CD4-positive, alpha-beta T cell treated with Interleukin-10 for 1 hour (primary cell): ENCODE measurements around the gene TF.

ENCODE experiments used
- DNase-seq: peaks from one replicate; pipeline ENCODE4 v3.0.0-alpha.2; 2020

The TF gene

GRCh38 chr3:133820889-133821675 lies 74.9 kb downstream of the TF start:
- no peak for DNase-seq

GRCh38 chr3:133821767-133822638 lies 75.8 kb downstream of the TF start:
- no peak for DNase-seq

GRCh38 chr3:133824961-133825485 lies 78.8 kb downstream of the TF start:
- DNase-seq = no peak

DNA sequence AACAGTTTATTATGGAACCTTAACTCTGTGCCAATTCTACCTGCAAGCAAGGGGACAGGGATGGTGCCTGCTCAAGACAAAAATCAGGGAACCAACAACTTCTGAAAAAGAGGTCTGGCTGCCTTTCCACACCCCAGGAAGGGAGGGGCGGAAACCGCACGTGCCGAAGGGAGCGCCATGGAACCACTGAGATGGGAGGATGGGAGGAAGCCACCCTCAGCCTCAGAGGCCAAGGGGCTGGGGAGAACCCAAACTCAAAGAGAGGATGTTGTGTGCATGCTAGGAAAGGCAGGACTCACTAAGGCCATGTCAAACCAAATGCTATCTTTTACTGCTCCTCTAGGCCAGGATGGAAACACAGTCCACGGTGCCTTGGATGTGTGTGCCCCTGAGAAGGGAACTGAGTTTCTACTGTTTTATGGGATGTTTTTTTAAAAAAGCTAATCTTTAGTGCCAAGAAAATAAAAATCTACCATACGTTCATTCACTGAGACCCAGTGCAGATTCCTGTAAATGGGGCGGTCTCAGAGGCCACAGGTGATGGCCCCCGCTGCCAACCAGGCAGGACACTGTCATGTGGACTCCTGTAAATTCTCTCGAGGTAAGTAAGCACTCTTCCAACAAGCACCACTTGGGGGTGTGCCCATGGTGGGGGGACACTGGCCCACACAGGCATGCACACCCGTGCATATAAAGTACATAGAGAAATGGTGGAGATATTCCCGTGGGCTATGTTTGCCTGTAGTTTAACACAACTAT lies 80.0 kb downstream of the TF start:
- no peak for DNase-seq

GRCh38 chr3:133827136-133827535 lies 80.9 kb downstream of the TF start:
- DNase-seq = no peak

DNA sequence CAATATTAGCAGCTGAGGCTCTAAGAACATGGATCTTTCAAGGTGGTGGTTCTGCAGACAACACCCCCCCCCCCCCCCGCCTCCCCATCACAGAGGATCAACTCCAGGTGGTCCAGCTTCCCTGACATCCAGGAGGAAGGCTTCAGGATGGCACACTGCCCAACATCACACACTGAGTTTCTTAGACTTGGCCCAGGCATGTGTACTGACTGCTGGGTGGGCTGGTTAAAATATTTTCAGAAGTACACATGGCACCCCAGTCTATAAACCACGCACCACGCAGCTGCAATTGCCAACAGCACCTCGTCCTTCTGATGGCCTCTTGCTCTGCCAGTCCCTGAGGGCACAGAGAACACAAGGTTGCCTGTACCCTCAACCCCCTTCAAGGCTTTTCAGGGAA lies 81.5 kb downstream of the TF start:
- DNase-seq = no peak

DNA sequence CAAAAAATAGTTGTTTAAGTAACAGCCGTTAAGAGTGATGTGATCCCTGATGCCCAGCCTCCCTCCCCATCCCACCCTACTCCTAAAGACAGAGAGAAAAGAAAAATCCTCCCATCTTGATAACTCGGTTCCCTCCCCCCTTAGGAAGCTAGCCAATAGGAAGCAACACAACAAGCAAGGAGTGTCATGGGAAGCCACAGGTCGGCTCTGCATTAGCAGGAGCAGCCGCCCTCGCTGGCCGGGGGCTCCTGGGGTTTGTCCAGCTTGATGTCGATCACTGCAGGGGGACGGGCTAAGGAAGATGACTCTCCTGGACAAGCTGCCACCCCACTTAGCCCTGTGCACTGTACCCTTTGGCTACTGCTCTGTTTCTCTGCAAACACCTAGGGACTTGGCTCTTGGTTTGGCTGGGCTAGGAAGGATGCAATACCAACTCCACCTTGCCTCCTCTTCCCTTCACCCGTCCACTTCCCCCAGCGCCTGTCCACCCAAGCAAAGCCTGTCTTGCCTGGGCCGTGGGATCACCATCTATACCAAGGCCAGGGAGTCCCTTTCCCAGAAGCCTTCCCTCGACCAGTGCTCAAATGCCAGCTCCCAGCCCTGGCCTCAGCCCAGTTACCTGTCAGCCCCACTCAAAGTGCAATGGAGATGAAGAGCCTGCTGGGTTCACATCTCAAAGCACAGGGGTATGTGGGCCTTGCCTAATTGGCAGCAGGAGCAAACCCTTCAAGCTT lies 82.5 kb downstream of the TF start:
- no peak for DNase-seq

DNA sequence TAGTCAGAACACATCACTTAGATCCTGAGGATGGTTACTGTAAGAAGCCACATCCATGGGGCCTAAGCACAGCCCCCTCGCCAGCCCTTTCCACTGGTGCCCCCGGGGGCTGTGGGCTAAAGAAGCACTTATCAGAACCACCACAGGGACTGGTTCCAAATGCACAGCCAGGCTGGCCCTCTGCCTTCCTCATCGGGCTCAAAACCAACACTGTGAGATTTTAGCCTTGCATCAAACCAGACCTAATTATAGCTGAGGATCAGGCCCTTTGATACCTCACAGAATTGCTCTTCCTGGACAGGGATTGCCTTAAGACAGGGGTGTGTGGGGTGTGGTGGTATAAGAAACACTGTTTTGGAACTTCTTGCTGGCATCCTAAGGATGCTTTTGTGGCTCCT lies 83.1 kb downstream of the TF start:
- no peak for DNase-seq

GRCh38 chr3:133830071-133830470 lies 83.9 kb downstream of the TF start:
- no peak for DNase-seq

- no peak for DNase-seq
These were observed 86.0 kb downstream of the TF start for GRCh38 chr3:133831966-133832801.

- DNase-seq = no peak
These were observed 86.6 kb downstream of the TF start for GRCh38 chr3:133832802-133833144.

- no peak for DNase-seq
These were observed 87.1 kb downstream of the TF start for GRCh38 chr3:133833267-133833666.

GRCh38 chr3:133833880-133834620 lies 87.9 kb downstream of the TF start:
- no peak for DNase-seq

GRCh38 chr3:133834621-133835417 lies 88.6 kb downstream of the TF start:
- DNase-seq = no peak

DNA sequence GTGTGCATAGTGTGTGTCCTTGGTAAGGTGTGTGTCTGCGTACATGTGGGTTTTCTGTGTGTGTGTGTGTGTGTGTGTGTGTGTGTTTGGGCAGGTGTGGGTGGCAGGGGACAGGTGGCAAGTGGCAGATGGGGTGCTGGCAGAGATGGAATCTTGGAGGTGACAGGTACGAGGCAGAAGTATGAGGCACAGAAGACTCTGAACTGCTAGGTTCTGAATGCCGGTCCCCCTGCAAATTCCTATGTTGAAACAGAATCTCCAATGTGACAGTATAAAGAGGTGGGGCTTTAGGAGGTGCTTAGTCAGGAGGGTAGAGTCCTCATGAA lies 89.2 kb downstream of the TF start:
- no peak for DNase-seq

DNA sequence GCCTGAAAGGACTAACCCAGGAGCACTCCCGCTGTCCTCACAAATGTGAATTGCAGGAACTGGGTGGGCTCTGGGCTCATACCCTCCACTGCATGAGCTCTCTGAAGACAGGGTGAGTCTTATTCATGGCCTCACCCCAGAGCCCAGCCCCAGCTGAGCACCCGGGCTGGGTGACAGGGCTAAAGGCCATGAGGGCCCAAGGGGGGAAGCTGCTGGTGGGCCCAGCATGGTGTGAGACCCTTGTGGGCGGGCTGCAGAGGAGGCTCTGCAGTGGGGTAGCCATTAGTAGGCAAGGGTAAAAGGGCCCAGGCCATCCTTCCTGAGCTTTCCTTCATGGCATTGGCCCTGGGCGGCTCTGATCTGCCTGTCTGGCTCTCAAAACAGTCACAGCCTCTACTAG lies 89.8 kb downstream of the TF start:
- no peak for DNase-seq

DNA sequence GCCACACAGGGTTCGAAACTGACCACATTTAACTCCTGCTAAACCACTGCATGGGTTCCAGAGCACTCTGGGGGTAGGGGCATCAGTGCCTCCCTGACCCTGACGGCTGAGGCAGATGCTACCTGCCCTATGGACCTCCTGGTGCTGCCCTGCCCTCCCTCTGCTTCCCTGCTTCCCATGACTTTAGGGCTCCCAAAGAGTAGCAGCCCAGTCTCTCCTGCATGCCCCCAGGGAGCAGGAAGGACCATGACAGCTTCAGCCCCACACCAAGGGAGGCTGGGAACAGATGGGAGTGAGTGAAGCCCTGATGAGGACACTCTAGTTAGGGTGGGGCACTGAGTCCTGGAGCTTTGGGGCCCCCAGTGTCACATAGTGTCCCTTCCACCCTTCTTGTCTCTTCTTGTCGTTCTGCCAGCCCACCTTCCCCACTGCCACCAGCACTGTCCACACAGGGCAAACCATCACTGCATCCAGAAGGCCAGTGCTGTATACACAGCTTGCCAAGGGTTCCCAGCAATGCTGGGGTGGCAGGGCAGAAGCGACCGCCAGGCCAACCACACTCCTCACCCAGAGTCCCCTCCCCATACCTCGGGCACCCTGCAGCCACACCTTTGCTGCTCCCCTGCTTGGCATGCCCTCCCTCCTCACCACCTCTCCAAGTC lies 90.4 kb downstream of the TF start:
- DNase-seq = no peak

DNA sequence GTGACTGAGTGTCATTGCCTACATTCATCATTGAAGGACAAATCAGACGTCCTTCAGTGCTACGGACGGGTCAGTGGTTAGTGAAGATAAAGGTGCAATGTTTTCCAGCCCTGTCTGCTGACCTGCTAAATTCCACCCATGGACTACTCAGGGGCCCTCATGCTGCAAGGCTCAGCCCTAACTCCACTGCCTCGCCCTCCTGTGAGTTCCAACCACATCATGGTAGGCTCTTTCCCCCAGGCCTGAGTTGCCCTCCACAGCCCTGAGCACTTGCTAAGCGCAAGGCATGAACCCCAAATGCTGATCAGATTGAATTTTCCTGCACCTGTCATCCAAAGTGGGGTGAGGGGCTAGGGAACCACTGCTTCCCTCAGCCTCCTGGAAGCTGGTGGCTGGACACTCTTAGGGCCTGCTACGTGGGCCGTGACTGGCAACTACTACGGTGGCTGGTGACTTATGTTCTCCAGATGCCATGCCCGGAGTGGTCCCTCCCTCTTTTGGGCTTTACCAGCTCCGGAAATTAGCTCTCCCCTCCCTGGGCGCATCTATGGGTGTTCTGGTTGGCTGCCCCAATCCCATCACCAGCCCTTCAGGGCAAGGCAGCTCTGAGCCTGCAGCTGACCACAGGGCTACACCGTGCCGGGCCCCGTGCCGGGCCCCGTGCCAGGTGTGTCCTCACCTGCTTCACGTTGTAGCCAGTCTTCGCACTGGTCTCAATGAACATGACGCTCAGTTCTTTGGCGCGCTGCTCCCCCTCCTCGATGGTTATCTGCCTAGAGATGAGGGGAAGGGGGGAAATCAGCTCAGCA lies 91.5 kb downstream of the TF start:
- DNase-seq = no peak

DNA sequence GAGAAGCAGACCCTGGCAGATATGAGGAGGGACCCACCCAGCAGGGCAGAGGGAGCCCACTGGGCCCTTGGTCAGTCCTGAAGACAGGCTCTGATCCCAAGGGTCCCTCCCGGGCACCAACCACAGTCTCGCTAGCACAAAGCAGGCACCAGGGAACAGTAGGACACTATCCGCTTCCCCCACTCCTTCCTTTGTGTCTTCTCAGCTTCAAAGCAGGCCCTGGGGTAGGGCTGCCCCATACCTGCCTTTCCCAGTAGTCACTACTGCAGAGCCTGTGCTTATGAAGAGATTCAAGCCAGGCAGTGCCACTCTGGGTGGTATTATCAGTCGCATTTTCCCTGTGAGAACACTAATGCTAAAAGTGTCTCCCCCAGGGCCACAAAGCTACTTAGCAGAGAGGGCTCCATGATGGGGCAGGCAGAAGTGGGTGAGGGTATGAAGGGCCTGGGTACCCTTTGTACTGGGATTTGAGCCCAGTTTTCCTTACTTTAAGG lies 92.2 kb downstream of the TF start:
- no peak for DNase-seq
